Body of pancreas (tissue), 4 donors: ENCODE measurements around the gene IFNB1.

Experiments
- POLR2A ChIP-seq, 3 donors: fragments of 450-650 bp; IDR thresholded peaks; one replicate each; pipeline ENCODE4 v1.6.1; 2016; ENCODE audit warnings: antibody characterized with exemption in 3 of 3, mild to moderate bottlenecking in 2 of 3
- TF ChIP-seq, protein P1 (sequence below), 7 experiments: fragments of 450-650 bp in 4 of 7; fragments of 200-600 bp in 3 of 7; sonication (generic) in 3 of 7; IDR thresholded peaks; one replicate each; pipeline ENCODE4 v1.5.1; 2016 to 2019; ENCODE audit warnings: antibody characterized with exemption in 7 of 7

DNA sequence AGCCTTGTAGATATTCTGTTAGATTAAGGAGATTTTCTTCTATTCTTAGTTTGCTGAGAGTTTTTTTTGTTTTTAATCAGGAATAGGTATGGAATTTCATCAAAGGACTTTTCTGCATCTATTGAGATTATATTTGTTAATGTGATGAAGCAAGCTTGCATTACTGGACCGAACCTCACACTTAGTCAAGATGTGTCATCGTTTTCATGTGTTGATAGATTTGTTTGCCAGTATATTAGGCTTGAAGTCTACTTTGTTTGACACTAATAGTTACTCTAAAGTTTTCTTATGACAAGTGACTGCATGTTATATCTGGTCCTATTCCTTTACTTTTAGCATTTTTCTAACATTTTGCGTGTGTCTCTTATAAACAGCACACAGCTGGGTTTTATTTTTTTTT lies 33.9 kb downstream of the IFNB1 start:
- TF ChIP-seq POLR2A (IDR thresholded peaks at IDR 0.05) = no peak
- TF ChIP-seq, protein P1, sequence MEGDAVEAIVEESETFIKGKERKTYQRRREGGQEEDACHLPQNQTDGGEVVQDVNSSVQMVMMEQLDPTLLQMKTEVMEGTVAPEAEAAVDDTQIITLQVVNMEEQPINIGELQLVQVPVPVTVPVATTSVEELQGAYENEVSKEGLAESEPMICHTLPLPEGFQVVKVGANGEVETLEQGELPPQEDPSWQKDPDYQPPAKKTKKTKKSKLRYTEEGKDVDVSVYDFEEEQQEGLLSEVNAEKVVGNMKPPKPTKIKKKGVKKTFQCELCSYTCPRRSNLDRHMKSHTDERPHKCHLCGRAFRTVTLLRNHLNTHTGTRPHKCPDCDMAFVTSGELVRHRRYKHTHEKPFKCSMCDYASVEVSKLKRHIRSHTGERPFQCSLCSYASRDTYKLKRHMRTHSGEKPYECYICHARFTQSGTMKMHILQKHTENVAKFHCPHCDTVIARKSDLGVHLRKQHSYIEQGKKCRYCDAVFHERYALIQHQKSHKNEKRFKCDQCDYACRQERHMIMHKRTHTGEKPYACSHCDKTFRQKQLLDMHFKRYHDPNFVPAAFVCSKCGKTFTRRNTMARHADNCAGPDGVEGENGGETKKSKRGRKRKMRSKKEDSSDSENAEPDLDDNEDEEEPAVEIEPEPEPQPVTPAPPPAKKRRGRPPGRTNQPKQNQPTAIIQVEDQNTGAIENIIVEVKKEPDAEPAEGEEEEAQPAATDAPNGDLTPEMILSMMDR (IDR thresholded peaks at IDR 0.05) = no peak
